GOT3 (cell line): Measurements from ENCODE around the gene CFAP299.
"Not testable (repeated sequence)": the region's sequence is repeated elsewhere in the genome, so short reads cannot be mapped to it uniquely, and the experiment has no call there.

ENCODE experiments used
- DNase-seq: peaks from one replicate; lab custom pipeline; 2025; ENCODE audit warnings: mixed read lengths; lab: John Stamatoyannopoulos, UW

CFAP299 gene

GRCh38 chr4:80610199-80610598, 274.7 kb downstream of the CFAP299 start:
- DNase-seq, result no peak

- DNase-seq, result no peak
Measured at GRCh38 chr4:80610845-80611677, 275.5 kb downstream of the CFAP299 start.

DNA sequence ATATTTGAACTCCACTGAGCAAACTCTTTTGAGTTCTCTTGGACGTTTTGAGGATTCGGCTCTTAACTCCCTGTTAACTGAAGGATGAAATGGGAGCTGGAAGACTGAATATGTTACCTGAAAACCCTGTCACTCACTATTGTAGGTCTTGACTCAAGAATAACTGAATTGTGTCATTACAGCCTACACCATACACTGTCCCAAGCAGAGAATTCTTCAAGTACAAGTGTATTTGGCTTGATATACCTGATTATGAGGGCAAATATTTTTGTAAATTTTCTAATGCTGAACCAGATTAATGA, 276.1 kb downstream of the CFAP299 start:
- no peak for DNase-seq

GRCh38 chr4:80613470-80613869, 277.9 kb downstream of the CFAP299 start:
- DNase-seq, result no peak

DNA sequence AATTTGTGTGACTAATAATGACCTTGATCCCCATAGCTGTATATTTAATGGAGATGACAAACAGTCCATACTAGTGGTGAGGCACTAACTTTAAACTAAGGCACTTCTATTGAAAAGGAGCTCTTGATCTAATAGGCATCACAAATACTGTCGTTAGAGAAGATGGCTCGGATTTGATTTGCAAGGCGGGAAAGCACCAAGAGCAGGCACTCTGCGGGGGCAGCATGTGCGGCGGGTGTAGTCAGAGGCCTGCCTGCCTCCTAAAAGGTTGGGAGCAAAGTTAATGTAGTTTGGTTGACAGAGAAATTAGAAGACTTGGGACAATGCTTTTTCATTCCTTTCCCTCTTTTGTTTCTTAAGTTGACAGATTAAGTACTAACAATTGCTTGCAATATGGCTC, 278.8 kb downstream of the CFAP299 start:
- no peak for DNase-seq

DNA sequence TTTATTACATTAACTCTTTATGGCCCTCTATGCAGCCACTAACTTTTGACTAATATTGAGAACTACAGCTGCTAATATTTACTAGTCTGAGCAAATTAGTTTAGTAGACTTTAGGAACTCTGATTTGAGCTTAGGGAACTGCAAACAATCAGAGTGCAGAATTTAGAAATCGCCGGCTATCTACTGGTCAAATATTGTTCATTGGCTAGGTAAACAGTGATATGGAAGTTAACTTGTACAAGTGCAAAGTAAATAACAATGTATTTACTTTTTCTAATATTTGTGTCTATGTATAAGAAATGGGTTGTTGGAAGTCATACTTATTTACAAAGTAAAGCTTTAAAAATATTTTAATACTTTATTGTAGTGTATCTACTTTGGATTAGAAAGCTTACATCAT, 279.6 kb downstream of the CFAP299 start:
- DNase-seq, result no peak

DNA sequence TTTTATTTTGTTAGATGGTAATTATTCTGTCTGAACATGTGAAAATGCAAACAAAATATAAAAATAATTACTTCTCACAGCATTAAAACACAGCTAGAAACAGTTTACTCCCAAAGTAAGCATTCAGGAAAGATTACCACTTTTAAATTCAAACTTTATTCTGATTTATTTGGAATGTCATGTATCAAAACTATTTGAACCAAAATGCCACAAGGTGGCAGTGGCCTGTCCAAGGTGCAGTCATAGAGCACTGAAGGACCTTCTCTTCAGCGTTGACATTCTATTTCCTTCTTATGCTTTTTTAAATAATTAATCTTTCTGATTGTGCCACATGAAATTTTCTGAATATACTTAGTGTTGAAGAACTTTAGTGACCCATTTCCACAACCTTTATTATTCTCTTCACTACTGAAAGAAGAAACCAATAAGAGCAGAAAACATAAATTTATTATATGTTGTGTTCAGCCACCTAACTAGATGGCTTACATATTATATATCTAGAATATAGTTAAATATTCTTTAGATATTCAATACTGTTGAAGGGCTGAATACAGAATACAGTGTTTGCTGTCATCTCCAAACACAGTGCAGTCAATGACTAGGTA, 283.6 kb downstream of the CFAP299 start:
- no peak for DNase-seq

- no peak for DNase-seq
Measured at GRCh38 chr4:80631861-80632260, 296.3 kb downstream of the CFAP299 start.

DNA sequence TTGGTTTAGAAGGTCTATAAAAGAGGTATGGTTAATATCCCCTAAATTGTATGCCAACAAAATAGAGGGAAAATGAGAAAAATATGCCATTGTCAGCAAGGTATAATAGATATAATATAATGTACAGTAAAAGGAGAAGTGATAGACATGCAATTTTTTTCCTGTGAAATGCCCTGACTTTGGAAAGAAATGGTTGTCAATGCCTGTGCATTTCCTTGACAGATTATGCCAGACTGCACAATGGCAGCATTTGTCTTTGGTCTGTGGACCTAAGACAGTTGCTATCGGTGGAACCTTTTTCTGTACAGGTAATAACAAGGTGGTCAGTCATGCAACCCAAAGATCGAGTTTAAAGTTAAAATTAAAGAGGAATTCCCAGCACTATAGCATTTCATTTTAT, 301.7 kb downstream of the CFAP299 start:
- DNase-seq, result no peak

- DNase-seq, result no peak
Measured at GRCh38 chr4:80646061-80646460, 310.5 kb downstream of the CFAP299 start.

- DNase-seq, result no peak
Measured at GRCh38 chr4:80655662-80656061, 320.1 kb downstream of the CFAP299 start.

DNA sequence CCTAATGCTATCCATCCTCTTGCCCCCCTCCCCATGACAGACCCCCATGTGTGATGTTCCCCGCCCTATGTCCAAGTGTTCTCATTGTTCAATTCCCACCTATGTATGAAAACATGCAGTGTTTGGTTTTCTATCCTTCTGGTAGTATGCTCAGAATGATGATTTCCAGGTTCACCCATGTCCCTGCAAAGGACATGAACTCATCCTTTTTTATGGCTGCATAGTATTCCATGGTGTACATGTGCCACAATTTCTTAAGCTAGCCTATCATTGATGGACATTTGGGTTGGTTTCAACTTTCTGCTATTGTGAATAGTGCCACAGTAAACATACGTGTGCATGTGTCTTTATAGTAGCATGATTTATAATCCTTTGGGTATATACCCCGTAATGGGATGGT, 334.6 kb downstream of the CFAP299 start:
- DNase-seq, result not testable (repeated sequence)

DNA sequence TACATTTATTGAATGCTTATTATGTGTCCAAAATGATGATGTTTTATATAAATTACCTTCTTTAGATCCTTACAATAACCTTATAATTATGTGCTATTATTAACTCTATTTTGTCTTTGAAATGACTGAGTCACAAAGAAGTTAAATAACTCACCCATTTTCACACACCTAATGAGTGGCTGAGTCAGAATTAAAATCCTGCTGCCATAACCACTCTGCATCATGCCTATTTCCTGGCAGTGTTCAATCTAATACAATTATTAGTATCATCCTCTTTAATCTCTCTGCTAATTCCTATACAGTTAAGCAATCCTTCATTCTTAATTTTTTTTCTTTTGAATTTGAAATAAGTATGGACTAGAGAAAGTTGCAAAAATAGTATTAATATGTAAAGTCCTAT, 342.9 kb downstream of the CFAP299 start:
- no peak for DNase-seq

DNA sequence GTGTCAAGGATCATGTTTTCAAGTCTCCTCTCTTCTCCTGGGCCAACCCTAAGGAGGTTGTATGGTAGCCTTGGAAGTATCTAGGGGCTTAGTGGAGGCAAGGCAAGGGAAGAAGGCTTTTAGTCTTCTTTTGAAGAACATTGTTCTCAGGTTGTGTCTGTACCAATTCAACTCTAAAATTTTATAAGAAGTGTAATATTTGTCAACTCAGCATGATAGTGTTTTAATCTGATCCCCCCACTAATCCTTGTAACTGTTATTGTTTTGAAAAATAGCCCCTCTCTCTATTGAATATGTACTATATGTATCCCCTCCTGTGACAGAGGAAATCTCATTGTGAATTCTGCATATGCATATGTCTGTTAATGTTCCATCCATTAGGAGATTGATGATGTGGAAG, 345.4 kb downstream of the CFAP299 start:
- DNase-seq, result no peak

DNA sequence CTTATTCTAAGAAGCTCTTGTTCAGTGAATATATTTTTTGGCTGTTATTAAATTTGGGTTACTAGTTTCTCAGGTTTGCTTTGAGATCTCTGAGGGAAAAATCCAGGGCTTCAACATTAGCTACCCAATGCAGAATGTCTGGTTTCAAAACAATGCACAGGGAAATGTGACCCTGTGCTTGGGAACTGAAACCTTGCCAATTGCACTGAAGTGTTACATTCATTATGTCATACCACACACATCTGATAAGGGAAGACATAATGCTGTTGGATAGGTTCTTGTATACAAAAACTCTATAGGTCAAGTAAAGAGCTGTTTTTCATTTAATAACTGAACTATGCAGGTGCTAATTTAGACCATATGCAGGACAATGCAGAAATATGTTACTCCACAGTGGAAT, 349.7 kb downstream of the CFAP299 start:
- no peak for DNase-seq

GRCh38 chr4:80687736-80688135, 352.2 kb downstream of the CFAP299 start:
- DNase-seq, result not testable (repeated sequence)

DNA sequence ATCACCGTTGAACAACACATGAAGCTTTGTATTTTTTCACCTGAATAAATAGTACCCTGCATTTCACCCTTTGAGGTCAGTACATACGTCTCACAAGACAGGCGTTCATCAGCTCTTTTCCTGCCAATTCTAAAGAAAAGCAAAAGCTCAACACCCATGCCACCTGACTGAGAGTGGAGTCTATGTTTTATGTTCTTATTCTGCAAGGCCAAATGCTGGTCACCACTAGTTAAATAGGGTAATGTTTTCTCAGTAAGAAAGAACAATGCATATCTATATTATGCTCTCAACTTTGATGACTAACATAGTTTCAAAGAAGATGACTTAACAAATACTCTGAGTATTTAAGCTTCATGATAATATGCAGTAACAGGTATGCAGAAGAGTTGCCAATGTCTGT, 358.6 kb downstream of the CFAP299 start:
- no peak for DNase-seq

GRCh38 chr4:80705311-80705710, 369.8 kb downstream of the CFAP299 start:
- DNase-seq, result no peak

DNA sequence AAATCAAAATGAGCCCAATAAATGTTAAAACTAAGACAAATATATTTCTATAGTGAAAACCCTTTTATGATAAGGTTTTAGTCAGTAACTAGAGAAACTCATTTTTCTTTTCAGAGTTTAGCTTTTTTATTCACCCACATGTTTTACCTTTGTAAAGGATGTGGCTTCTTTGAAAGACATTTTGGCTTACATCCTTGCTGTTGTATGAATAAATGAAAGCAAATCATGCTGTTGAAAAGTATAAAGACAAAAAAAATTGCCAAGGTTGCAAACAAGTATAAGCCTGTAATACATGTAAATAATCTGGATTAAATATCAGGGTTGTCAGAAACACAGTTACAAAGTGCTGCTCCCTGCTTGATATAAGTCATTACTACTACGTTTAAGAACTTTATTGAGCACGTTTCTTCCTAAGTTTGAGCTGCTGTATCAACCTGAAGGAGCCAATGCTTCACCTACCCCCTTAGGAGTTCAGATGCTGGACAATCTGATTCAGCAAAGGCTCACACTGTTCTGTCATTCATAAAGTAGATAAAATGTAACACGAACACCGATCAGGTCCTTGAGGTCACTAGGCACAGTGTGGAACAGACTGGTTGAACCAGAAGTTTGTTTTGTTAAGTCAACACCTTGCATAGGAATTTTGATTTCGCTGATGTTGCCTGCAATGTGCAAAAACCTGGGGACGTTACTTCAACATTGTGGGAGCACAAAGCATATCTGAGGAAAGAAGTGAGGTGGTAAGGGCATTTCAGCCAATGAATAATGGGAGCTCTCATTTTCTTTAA, 373.7 kb downstream of the CFAP299 start:
- no peak for DNase-seq

DNA sequence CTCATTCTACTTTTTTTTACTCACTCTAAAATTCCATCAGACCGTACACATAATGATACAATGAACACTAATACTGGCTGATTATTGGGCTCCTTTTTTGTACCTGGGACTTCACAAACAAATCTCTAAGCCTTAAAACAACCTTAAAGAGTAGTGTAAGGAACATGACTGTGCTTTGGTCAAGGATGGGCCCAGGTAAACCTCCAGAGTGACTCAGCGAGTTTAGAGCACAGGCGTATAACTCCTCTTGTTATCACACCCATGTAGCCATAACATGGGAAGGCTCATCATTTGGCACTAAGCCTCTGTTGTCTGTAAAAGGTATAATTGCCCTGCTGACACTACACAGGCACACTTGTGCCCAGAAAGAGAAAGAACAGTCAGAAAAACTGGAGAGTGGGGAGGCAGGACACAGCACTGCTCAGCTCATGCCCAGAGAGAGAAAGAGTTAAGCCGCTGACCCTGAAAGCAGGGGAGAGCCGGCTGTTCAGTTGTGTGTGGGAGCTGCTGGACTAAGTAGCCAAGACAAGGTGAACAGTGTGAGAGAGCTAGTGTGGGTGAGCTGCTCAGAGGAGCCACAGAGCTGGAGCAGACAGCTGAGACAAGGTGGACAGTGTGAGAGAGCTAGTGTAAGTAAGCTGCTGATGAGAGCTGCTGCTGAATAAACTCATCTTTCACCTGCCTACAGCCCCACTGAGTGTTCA, 375.4 kb downstream of the CFAP299 start:
- DNase-seq, result no peak

DNA sequence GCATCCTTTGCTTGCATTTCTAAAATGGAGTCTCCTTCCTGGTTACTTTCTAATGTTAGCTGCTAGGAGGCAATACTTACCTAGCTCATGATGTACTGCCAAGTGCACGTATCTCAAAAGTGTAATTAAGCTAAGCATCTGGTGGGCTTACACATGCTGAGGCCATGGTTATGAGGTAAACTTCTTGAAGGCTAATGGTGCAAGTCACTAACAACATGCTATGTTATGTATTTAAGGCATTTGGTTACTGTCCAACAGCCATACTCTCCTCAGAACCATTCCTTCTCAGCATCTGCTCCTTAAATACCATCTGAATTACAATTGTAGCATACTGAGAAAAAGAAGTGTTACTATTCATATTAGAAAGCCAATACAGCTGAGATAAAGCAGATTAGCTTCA, 376.4 kb downstream of the CFAP299 start:
- DNase-seq, result no peak

- no peak for DNase-seq
Measured at GRCh38 chr4:80713409-80713808, 377.9 kb downstream of the CFAP299 start.

- DNase-seq, result no peak
Measured at GRCh38 chr4:80717204-80717603, 381.7 kb downstream of the CFAP299 start.
